PC-9 (cell line): Measurements from ENCODE around the gene ARID3A. TPM values are rescaled to one million over a fixed set of nuclear protein-coding genes. Genes with fewer than 3 reads are reported as not detected.

ENCODE experiments used
- BruUV-seq: library from RNA; stranded (reverse); fragments of 400-500 nt; replicated peaks from 2 replicates; lab custom pipeline; 2021; lab: Mats Ljungman, UMichigan
- CTCF ChIA-PET: fragments of 300-600 bp; sonication (Branson Sonifier 250); formaldehyde crosslinking; loops from one replicate; lab custom pipeline; 2022; ENCODE audit warnings: antibody characterized with exemption; lab: Charles Lee
- POLR2A ChIA-PET: fragments of 300-600 bp; sonication (Branson Sonifier 250); formaldehyde crosslinking; loops from one replicate; lab custom pipeline; 2022; ENCODE audit warnings: antibody characterized with exemption; ENCODE audit not compliant: unreplicated experiment; lab: Charles Lee
- DNase-seq, 2 experiments: peaks; one replicate each; pipeline versions ENCODE4 v3.0.0 to v3.0.0-alpha.2; 2015 to 2022; ENCODE audit warnings: mixed read lengths in 1 of 2
- H2AFZ ChIP-seq: fragments of 200-600 bp; sonication (generic); 2 replicates; pipeline ENCODE4 v1.8.1; 2017; ENCODE audit warnings: antibody characterized with exemption
- H3F3A ChIP-seq: fragments of 200-600 bp; sonication (generic); 2 replicates; pipeline ENCODE4 v1.8.1; 2017; ENCODE audit warnings: antibody characterized with exemption, mild to moderate bottlenecking, low read depth; ENCODE audit not compliant: insufficient read depth
- H3K27ac ChIP-seq: fragments of 200-600 bp; sonication (generic); 2 replicates; pipeline ENCODE4 v1.6.1; 2016; ENCODE audit warnings: mixed run types
- H3K27me3 ChIP-seq: fragments of 200-600 bp; sonication (generic); 2 replicates; pipeline ENCODE4 v1.6.1; 2016; ENCODE audit warnings: low read depth, mixed run types; ENCODE audit not compliant: insufficient read depth
- H3K36me3 ChIP-seq: fragments of 200-600 bp; sonication (generic); 2 replicates; pipeline ENCODE4 v1.6.1; 2016; ENCODE audit warnings: low read depth, mixed run types
- H3K4me1 ChIP-seq: fragments of 200-600 bp; sonication (generic); replicated peaks from 2 replicates; pipeline ENCODE4 v1.6.1; 2016; ENCODE audit warnings: mixed run types; ENCODE audit not compliant: insufficient read depth
- H3K4me2 ChIP-seq: fragments of 200-600 bp; sonication (generic); 2 replicates; pipeline ENCODE4 v1.6.1; 2017; ENCODE audit warnings: mixed run types
- H3K4me3 ChIP-seq: fragments of 200-600 bp; sonication (generic); 2 replicates; pipeline ENCODE4 v1.6.1; 2016; ENCODE audit warnings: mixed run types
- H3K79me2 ChIP-seq: fragments of 200-600 bp; sonication (generic); 2 replicates; pipeline ENCODE4 v1.6.1; 2017; ENCODE audit warnings: low read depth, mixed run types
- H3K9me2 ChIP-seq: fragments of 200-600 bp; sonication (generic); 2 replicates; pipeline ENCODE4 v1.8.1; 2017; ENCODE audit warnings: mild to moderate bottlenecking; ENCODE audit not compliant: insufficient read depth
- H3K9me3 ChIP-seq: fragments of 200-600 bp; sonication (generic); 2 replicates; pipeline ENCODE4 v1.8.1; 2016; ENCODE audit warnings: low read depth; ENCODE audit not compliant: insufficient read depth
- H4K20me1 ChIP-seq: fragments of 200-600 bp; sonication (generic); 2 replicates; pipeline ENCODE4 v1.8.1; 2017; ENCODE audit not compliant: insufficient read depth
- EZH2 ChIP-seq: fragments of 200-600 bp; sonication (generic); IDR thresholded peaks from 2 replicates; pipeline ENCODE4 v1.8.0; 2017; ENCODE audit warnings: antibody characterized with exemption, low read depth
- intact Hi-C: fragments of 100-400 bp; cut with micrococcal nuclease; formaldehyde crosslinking; loops from one replicate; pipeline ENCODE4 v1.10.0; 2022; ENCODE audit not compliant: unreplicated experiment
- total RNA-seq: library from RNA; stranded (reverse); gene quantifications from 2 replicates; pipeline ENCODE4 v1.2.3, GENCODE V29; 2021
- TF ChIP-seq, protein P1 (sequence below): fragments of 200-600 bp; sonication (generic); conservative IDR thresholded peaks from 2 replicates; pipeline ENCODE4 v1.6.1; 2017; ENCODE audit warnings: mixed run types, antibody characterized with exemption, mild to moderate bottlenecking, moderate library complexity

Gene ARID3A
- total RNA-seq, 1 experiment from 2014 or later: 10.7 TPM

DNA sequence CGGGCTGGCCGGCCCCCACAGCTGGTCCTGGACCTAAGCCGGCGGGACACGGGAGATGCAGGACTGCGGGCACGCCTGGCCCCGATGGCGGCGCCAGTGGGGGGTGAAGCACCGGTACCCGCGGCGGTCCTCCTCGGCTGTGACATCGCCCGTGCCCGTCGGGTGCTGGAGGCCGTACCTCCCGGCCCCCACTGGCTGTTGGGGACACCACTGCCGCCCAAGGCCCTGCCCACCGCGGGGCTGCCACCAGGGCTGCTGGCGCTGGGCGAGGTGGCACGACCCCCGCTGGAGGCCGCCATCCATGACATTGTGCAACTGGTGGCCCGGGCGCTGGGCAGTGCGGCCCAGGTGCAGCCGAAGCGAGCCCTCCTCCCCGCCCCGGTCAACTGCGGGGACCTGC lies 77.4 kb downstream of the ARID3A start:
- Histone ChIP-seq H4K20me1 (no peaks in the 10 kb centered on the region; the same call in 1 of the 2 replicates), H3K36me3 (no peaks in the 10 kb centered on the region), H2AFZ (no peak overlapping the region), H3K27me3 (peaks cover 21% of the 10 kb centered on the region), H3K9me2 (no peaks in the 10 kb centered on the region), H3K4me1 (no peaks in the 10 kb centered on the region), H3K9me3 (no peaks in the 10 kb centered on the region), H3K4me2 (no peak overlapping the region), H3F3A (peaks cover 16% of the 10 kb centered on the region; the same call in 1 of the 2 replicates), H3K27ac (no peak overlapping the region), H3K79me2 (no peaks in the 10 kb centered on the region), H3K4me3 (no peak overlapping the region)
- TF ChIP-seq, protein P1, sequence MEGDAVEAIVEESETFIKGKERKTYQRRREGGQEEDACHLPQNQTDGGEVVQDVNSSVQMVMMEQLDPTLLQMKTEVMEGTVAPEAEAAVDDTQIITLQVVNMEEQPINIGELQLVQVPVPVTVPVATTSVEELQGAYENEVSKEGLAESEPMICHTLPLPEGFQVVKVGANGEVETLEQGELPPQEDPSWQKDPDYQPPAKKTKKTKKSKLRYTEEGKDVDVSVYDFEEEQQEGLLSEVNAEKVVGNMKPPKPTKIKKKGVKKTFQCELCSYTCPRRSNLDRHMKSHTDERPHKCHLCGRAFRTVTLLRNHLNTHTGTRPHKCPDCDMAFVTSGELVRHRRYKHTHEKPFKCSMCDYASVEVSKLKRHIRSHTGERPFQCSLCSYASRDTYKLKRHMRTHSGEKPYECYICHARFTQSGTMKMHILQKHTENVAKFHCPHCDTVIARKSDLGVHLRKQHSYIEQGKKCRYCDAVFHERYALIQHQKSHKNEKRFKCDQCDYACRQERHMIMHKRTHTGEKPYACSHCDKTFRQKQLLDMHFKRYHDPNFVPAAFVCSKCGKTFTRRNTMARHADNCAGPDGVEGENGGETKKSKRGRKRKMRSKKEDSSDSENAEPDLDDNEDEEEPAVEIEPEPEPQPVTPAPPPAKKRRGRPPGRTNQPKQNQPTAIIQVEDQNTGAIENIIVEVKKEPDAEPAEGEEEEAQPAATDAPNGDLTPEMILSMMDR: no peak
- no peak for TF ChIP-seq EZH2
- BruUV-seq: no TSS peak
- POLR2A ChIA-PET: interaction anchor here (0.5 kb wide), 1 partner anchor 26 kb away, joined by 3 read pairs; no protein-coding TSS in a partner anchor
- CTCF ChIA-PET: no interaction called here
- intact Hi-C loops: no loop called here
- DNase-seq: no peak

DNA sequence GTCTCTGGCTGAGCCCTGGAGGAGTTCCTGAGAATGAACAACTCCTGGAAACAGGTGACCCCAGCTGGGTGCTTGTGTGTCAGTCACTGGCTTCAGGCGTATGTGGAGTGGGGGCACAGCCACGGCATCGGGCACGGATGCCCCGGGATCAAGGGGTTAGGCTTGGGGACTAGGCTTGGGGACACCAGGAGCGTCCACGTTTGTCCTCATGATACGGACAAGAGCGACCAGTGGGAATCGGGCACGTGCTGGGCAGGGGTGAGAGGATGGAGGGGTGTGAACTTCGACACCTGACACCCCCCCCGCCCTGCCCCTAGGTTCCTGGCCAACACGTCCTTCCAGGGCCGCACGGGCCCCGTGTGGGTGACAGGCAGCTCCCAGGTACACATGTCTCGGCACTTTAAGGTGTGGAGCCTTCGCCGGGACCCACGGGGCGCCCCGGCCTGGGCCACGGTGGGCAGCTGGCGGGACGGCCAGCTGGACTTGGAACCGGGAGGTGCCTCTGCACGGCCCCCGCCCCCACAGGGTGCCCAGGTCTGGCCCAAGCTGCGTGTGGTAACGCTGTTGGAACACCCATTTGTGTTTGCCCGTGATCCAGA lies 78.5 kb downstream of the ARID3A start:
- Histone ChIP-seq H3K27me3 (peaks cover 13% of the 10 kb centered on the region; the same call in 1 of the 2 replicates), H3K4me2 (no peak overlapping the region), H3K9me3 (no peaks in the 10 kb centered on the region), H3K27ac (no peak overlapping the region), H3K79me2 (no peaks in the 10 kb centered on the region), H2AFZ (no peak overlapping the region), H3K4me1 (no peaks in the 10 kb centered on the region), H3F3A (peaks cover 12% of the 10 kb centered on the region; the same call in 1 of the 2 replicates), H3K4me3 (no peak overlapping the region), H3K36me3 (no peaks in the 10 kb centered on the region), H4K20me1 (no peaks in the 10 kb centered on the region; the same call in 1 of the 2 replicates), H3K9me2 (no peaks in the 10 kb centered on the region)
- ChIA-PET CTCF (interaction anchor here (0.7 kb wide), 1 partner anchor 106 kb away, joined by 3 read pairs; no protein-coding TSS in a partner anchor), POLR2A (no interaction called here)
- TSS peak; percentile 12 for BruUV-seq
- intact Hi-C loops: no loop called here
- no peak for TF ChIP-seq EZH2
- TF ChIP-seq, protein P1: no peak
- no peak for DNase-seq

DNA sequence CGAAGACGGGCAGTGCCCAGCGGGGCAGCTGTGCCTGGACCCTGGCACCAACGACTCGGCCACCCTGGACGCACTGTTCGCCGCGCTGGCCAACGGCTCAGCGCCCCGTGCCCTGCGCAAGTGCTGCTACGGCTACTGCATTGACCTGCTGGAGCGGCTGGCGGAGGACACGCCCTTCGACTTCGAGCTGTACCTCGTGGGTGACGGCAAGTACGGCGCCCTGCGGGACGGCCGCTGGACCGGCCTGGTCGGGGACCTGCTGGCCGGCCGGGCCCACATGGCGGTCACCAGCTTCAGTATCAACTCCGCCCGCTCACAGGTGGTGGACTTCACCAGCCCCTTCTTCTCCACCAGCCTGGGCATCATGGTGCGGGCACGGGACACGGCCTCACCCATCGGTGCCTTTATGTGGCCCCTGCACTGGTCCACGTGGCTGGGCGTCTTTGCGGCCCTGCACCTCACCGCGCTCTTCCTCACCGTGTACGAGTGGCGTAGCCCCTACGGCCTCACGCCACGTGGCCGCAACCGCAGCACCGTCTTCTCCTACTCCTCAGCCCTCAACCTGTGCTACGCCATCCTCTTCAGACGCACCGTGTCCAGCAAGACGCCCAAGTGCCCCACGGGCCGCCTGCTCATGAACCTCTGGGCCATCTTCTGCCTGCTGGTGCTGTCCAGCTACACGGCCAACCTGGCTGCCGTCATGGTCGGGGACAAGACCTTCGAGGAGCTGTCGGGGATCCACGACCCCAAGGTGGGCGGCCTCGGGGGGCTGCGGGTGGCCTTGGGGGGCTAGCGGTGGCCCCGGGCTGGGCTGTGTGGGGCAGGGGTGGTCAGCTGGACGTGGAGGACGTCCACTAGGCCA lies 79.2 kb downstream of the ARID3A start:
- Histone ChIP-seq H3F3A (peaks cover 12% of the 10 kb centered on the region; the same call in 1 of the 2 replicates), H2AFZ (no peak overlapping the region), H3K79me2 (no peaks in the 10 kb centered on the region), H3K9me2 (no peaks in the 10 kb centered on the region), H4K20me1 (no peaks in the 10 kb centered on the region; the same call in 1 of the 2 replicates), H3K4me1 (no peaks in the 10 kb centered on the region), H3K36me3 (no peaks in the 10 kb centered on the region), H3K27me3 (0 out of 2 replicates have a peak, but pooled peaks cover 11% of the 10 kb centered on the region), H3K9me3 (no peaks in the 10 kb centered on the region), H3K27ac (no peak overlapping the region), H3K4me2 (no peak overlapping the region), H3K4me3 (no peak overlapping the region)
- POLR2A ChIA-PET: no interaction called here
- DNase-seq: no peak
- BruUV-seq: no TSS peak
- intact Hi-C loops: no loop called here
- CTCF ChIA-PET: no interaction called here
- TF ChIP-seq, protein P1: no peak
- TF ChIP-seq EZH2: no peak
